Mesenchymal stem cell (in vitro differentiated cells and primary cell): ENCODE results near the gene GGT1.
"Not testable (repeated sequence)": the region's sequence is repeated elsewhere in the genome, so short reads cannot be mapped to it uniquely, and the experiment has no call there.

Experiments
- DNase-seq: peaks from one replicate; pipeline ENCODE4 v3.0.0-alpha.2; 2013
- H2AFZ ChIP-seq: one replicate; pipeline ENCODE4 v1.6.1; 2013; ENCODE audit warnings: low read depth, mild to moderate bottlenecking, control low read depth, inconsistent platforms, low read length, moderate library complexity
- H2AK5ac ChIP-seq: 2 replicates; pipeline ENCODE4 v1.6.1; 2013; ENCODE audit warnings: low read length, moderate library complexity, mild to moderate bottlenecking, inconsistent platforms; ENCODE audit not compliant: severe bottlenecking
- H2BK120ac ChIP-seq: one replicate; pipeline ENCODE4 v1.6.1; 2013; ENCODE audit warnings: low read depth, mild to moderate bottlenecking, inconsistent platforms, low read length, moderate library complexity
- H2BK12ac ChIP-seq, 2 experiments: one replicate each; pipeline ENCODE4 v1.6.1; 2013; ENCODE audit warnings: inconsistent platforms in 2 of 2, low read length in 2 of 2, mild to moderate bottlenecking in 2 of 2, moderate library complexity in 2 of 2, control low read depth in 1 of 2
- H2BK15ac ChIP-seq: one replicate; pipeline ENCODE4 v1.6.1; 2013; ENCODE audit warnings: mild to moderate bottlenecking, low read depth, inconsistent platforms; ENCODE audit not compliant: poor library complexity, severe bottlenecking
- H2BK5ac ChIP-seq: 2 replicates; pipeline ENCODE4 v1.6.1; 2013; ENCODE audit warnings: low read depth, mild to moderate bottlenecking, low read length, control low read depth, inconsistent platforms; ENCODE audit not compliant: poor library complexity, severe bottlenecking
- H3K14ac ChIP-seq, 2 experiments: one replicate each; pipeline ENCODE4 v1.6.1; 2013; ENCODE audit warnings: inconsistent platforms in 2 of 2, low read length in 2 of 2, control low read depth in 1 of 2, mild to moderate bottlenecking in 1 of 2, moderate library complexity in 1 of 2
- H3K18ac ChIP-seq, 2 experiments: one replicate each; pipeline ENCODE4 v1.6.1; 2013; ENCODE audit warnings: inconsistent platforms in 2 of 2, low read length in 2 of 2, control low read depth in 1 of 2, low read depth in 1 of 2, mild to moderate bottlenecking in 1 of 2
- H3K23ac ChIP-seq, 2 experiments: one replicate each; pipeline ENCODE4 v1.6.1; 2013; ENCODE audit warnings: inconsistent platforms in 2 of 2, low read length in 2 of 2, mild to moderate bottlenecking in 2 of 2, moderate library complexity in 2 of 2, control low read depth in 1 of 2
- H3K27ac ChIP-seq: 2 replicates; pipeline ENCODE4 v1.5.1; 2013; ENCODE audit warnings: mild to moderate bottlenecking, moderate library complexity, low read length, control low read depth, inconsistent platforms; ENCODE audit not compliant: poor library complexity, severe bottlenecking
- H3K27me3 ChIP-seq, 2 experiments: 2 replicates each; pipeline versions ENCODE4 v1.6.1 to v1.7.0; 2013; ENCODE audit warnings: low read length in 2 of 2, mild to moderate bottlenecking in 2 of 2, moderate library complexity in 2 of 2, control low read depth in 1 of 2, inconsistent platforms in 1 of 2; ENCODE audit not compliant: control insufficient read depth in 1 of 2, insufficient read depth in 1 of 2
- H3K36me3 ChIP-seq, 2 experiments: 2 replicates each; pipeline versions ENCODE4 v1.6.1 to v1.7.0; 2013; ENCODE audit warnings: low read length in 2 of 2, control low read depth in 1 of 2, inconsistent platforms in 1 of 2, low read depth in 1 of 2, mild to moderate bottlenecking in 1 of 2; ENCODE audit not compliant: insufficient read depth in 2 of 2, control insufficient read depth in 1 of 2
- H3K4ac ChIP-seq, 2 experiments: one replicate each; pipeline ENCODE4 v1.6.1; 2013; ENCODE audit warnings: inconsistent platforms in 2 of 2, low read length in 2 of 2, mild to moderate bottlenecking in 2 of 2, moderate library complexity in 2 of 2, control low read depth in 1 of 2, low read depth in 1 of 2
- H3K4me1 ChIP-seq: 2 replicates; pipeline ENCODE4 v1.6.1; 2013; ENCODE audit warnings: low read depth, low read length, control low read depth; ENCODE audit not compliant: control insufficient read depth, insufficient read depth
- H3K4me2 ChIP-seq: 2 replicates; pipeline ENCODE4 v1.6.1; 2013; ENCODE audit warnings: low read length, mild to moderate bottlenecking, inconsistent platforms; ENCODE audit not compliant: poor library complexity, severe bottlenecking
- H3K4me3 ChIP-seq, 2 experiments: 2 replicates each; pipeline versions ENCODE4 v1.5.1 to v1.7.0; 2013; ENCODE audit warnings: low read length in 2 of 2, mild to moderate bottlenecking in 2 of 2, control low read depth in 1 of 2, low read depth in 1 of 2; ENCODE audit not compliant: insufficient read depth in 1 of 2
- H3K79me1 ChIP-seq: replicated peaks from 2 replicates; pipeline ENCODE4 v1.6.1; 2013; ENCODE audit warnings: mild to moderate bottlenecking, control low read depth, low read length, inconsistent platforms; ENCODE audit not compliant: poor library complexity, severe bottlenecking
- H3K9ac ChIP-seq: 2 replicates; pipeline ENCODE4 v1.7.0; 2013; ENCODE audit warnings: mild to moderate bottlenecking, low read length, moderate library complexity
- H3K9me3 ChIP-seq: 2 replicates; pipeline ENCODE4 v1.7.0; 2013; ENCODE audit warnings: mild to moderate bottlenecking, low read length; ENCODE audit not compliant: control insufficient read depth
- H4K8ac ChIP-seq: one replicate; pipeline ENCODE4 v1.6.1; 2013; ENCODE audit warnings: inconsistent platforms, mild to moderate bottlenecking, low read length, moderate library complexity
- H4K91ac ChIP-seq: one replicate; pipeline ENCODE4 v1.6.1; 2013; ENCODE audit warnings: mild to moderate bottlenecking, low read length, inconsistent platforms
- WGBS: methylation state at CpG from one replicate; pipeline ENCODE4 v1.1.7; 2013; ENCODE audit warnings: mixed read lengths; 5-methylcytosine and 5-hydroxymethylcytosine counted together

Gene GGT1

GRCh38 chr22:24592851-24593558 lies 10.0 kb upstream of the GGT1 start, which contains the start of gene LRRC75B:
TSS of gene LRRC75B (minus strand) at chr22:24593073. CDS start at chr22:24593039, 34 bp downstream.
- H2BK15ac ChIP-seq = peak within 1 kb of the TSS; percentile 84
- 7% methylated on average over 52 of the region's 72 CpGs for WGBS
- peak within 1 kb of the TSS; percentile 21 to 94 for H3K14ac ChIP-seq
- H2AFZ ChIP-seq = peak within 1 kb of the TSS; percentile 81
- peak within 1 kb of the TSS; percentile 88 for H3K4me2 ChIP-seq
- peak within 1 kb of the TSS in 1 of 2 experiments; percentile 60 for H2BK12ac ChIP-seq
- no peak within 1 kb of the TSS for H2BK5ac ChIP-seq
- no peaks in the 10 kb centered on the region for H3K27me3 ChIP-seq
- H3K36me3 ChIP-seq = peaks cover 15 to 20% of the 10 kb centered on the region in 2 experiments
- no peak within 1 kb of the TSS for H3K23ac ChIP-seq
- H4K8ac ChIP-seq = peak within 1 kb of the TSS; percentile 83
- H3K4ac ChIP-seq = peak within 1 kb of the TSS; percentile 47 to 62
- peak; percentile 84 for DNase-seq
- H3K4me3 ChIP-seq = peak within 1 kb of the TSS; percentile 78 to 85
- H2BK120ac ChIP-seq = peak within 1 kb of the TSS; percentile 35
- peaks cover 2% of the 10 kb centered on the region for H3K79me1 ChIP-seq
- H3K9ac ChIP-seq = peak within 1 kb of the TSS; percentile 89
- peak within 1 kb of the TSS; percentile 12 for H3K27ac ChIP-seq
- H2AK5ac ChIP-seq = peak within 1 kb of the TSS; percentile 10
- no peaks in the 10 kb centered on the region for H3K9me3 ChIP-seq
- peak within 1 kb of the TSS; percentile 85 to 91 for H3K18ac ChIP-seq
- H3K4me1 ChIP-seq = peaks cover 36% of the 10 kb centered on the region
- peak within 1 kb of the TSS; percentile 78 for H4K91ac ChIP-seq

GRCh38 chr22:24593559-24593835 lies 9.5 kb upstream of the GGT1 start:
- not testable (repeated sequence) for H2BK5ac ChIP-seq, H3K9me3 ChIP-seq, H2AFZ ChIP-seq, H2AK5ac ChIP-seq, H2BK15ac ChIP-seq, H3K14ac ChIP-seq, H2BK120ac ChIP-seq, DNase-seq, H3K4ac ChIP-seq, H4K8ac ChIP-seq, H3K27me3 ChIP-seq, H3K79me1 ChIP-seq, H4K91ac ChIP-seq, H2BK12ac ChIP-seq, H3K27ac ChIP-seq, H3K23ac ChIP-seq
- peak overlapping the region in 1 of 2 experiments; percentile 34 for H3K18ac ChIP-seq
- peak overlapping the region; percentile 88 for H3K4me2 ChIP-seq
- 93% methylated on average over 10 of the region's 10 CpGs for WGBS
- H3K9ac ChIP-seq = peak overlapping the region; percentile 89
- peak overlapping the region in 1 of 2 experiments; percentile 76 for H3K4me3 ChIP-seq
- H3K4me1 ChIP-seq = peaks cover 31% of the 10 kb centered on the region
- peaks cover 11 to 15% of the 10 kb centered on the region in 2 experiments for H3K36me3 ChIP-seq

GRCh38 chr22:24593836-24594568 lies 9.0 kb upstream of the GGT1 start:
- Histone ChIP-seq H3K27me3 (no peaks in the 10 kb centered on the region), H3K14ac (no peak overlapping the region), H3K79me1 (peaks cover 2% of the 10 kb centered on the region), H2BK120ac (no peak overlapping the region), H2BK5ac (no peak overlapping the region), H3K4me1 (peaks cover 26% of the 10 kb centered on the region), H3K9ac (peak overlapping the region; percentile 89), H3K4me2 (no peak overlapping the region), H2AFZ (no peak overlapping the region), H2BK15ac (peak overlapping the region; percentile 65), H3K4ac (peak overlapping the region in 1 of 2 experiments; percentile 8), H2BK12ac (peak overlapping the region; percentile 7 to 45), H3K18ac (peak overlapping the region in 1 of 2 experiments; percentile 1), H3K4me3 (no peak overlapping the region), H4K91ac (peak overlapping the region; percentile 63), H4K8ac (no peak overlapping the region), H2AK5ac (peak overlapping the region; percentile 10), H3K9me3 (no peaks in the 10 kb centered on the region), H3K23ac (no peak overlapping the region), H3K36me3 (peaks cover 6 to 10% of the 10 kb centered on the region in 2 experiments), H3K27ac (no peak overlapping the region)
- DNase-seq = no peak
- 81% methylated on average over 16 of the region's 16 CpGs for WGBS

- DNase-seq = no peak
- H2BK15ac ChIP-seq = peak overlapping the region; percentile 71
- H4K91ac ChIP-seq = peak overlapping the region; percentile 63
- WGBS = 85% methylated on average over 5 of the region's 7 CpGs
- H3K14ac ChIP-seq = no peak overlapping the region
- no peak overlapping the region for H3K18ac ChIP-seq
- peak overlapping the region; percentile 23 to 45 for H2BK12ac ChIP-seq
- peak overlapping the region; percentile 83 for H4K8ac ChIP-seq
- peaks cover 27% of the 10 kb centered on the region for H3K4me1 ChIP-seq
- peaks cover 0 to 3% of the 10 kb centered on the region in 2 experiments for H3K36me3 ChIP-seq
- peaks cover 2% of the 10 kb centered on the region for H3K79me1 ChIP-seq
- no peak overlapping the region for H3K4ac ChIP-seq
- no peak overlapping the region for H2BK120ac ChIP-seq
- no peak overlapping the region for H3K4me2 ChIP-seq
- H3K23ac ChIP-seq = no peak overlapping the region
- H2AFZ ChIP-seq = no peak overlapping the region
- no peak overlapping the region for H3K9ac ChIP-seq
- H2AK5ac ChIP-seq = peak overlapping the region; percentile 5
- H2BK5ac ChIP-seq = no peak overlapping the region
- no peaks in the 10 kb centered on the region for H3K9me3 ChIP-seq
- H3K27ac ChIP-seq = no peak overlapping the region
- H3K27me3 ChIP-seq = no peaks in the 10 kb centered on the region
- H3K4me3 ChIP-seq = no peak overlapping the region
These were observed 8.3 kb upstream of the GGT1 start for GRCh38 chr22:24594569-24595120.
